SK-MEL-5 (cell line): ENCODE results near the gene TRABD. TPM values are rescaled to one million over a fixed set of nuclear protein-coding genes. Genes with fewer than 3 reads are reported as not detected.

Experiments used
- DNase-seq: peaks from one replicate; pipeline ENCODE4 v3.0.0-alpha.2; 2016; ENCODE audit warnings: low read depth, low spot score
- in situ Hi-C: cut with HindIII; loops from 2 replicates; pipeline ENCODE4 v1.10.0; 2016; ENCODE audit warnings: low sequenced_read_pairs, high pct_unique_total_duplicates, low pct_unique_long_range_greater_than_20kb
- total RNA-seq: library from RNA; depleted of rRNA; stranded (reverse); fragments of >200 nt; shearing (Covaris generic); gene quantifications from 2 replicates; pipeline ENCODE4 v1.2.3, GENCODE V29; 2014

Gene TRABD
- total RNA-seq, 1 experiment from 2014 or later: 29.6 TPM

DNA sequence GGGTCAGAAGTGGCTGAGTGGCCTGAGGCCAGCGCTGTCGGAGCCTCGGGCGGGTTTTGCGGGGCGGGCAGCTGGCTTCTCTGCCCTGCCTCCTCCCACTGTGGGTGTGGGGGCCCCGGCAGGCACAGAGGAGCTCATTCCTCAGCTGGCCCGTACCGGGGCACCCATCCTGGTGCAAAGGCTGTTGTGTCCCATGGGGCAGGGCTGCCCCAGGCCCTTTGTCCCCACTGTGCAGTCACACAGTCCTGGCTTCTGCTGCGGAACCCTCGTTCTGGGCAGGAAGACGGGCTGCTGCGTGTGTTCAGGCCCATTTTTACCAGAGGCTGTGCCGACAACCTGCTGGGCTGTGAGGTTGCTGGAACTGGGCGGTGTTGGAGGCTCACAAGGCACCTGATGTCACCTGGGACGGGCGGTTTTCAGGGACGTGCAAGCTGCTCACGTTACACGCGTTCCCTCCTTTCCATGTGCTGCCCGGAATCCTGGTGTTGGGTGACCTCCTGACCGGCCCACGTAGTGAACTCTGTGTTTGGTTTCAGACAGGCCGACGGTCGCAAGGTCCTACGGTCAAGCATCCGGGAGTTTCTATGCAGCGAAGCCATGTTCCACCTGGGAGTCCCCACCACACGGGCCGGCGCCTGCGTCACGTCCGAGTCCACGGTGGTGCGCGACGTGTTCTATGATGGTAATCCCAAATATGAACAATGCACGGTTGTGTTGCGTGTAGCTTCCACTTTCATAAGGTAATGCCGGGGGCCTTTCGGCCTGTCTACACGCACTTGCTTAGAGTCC is 20.3 kb downstream of the TRABD start:
- no peak for DNase-seq
- in situ Hi-C loops: no loop called here

DNA sequence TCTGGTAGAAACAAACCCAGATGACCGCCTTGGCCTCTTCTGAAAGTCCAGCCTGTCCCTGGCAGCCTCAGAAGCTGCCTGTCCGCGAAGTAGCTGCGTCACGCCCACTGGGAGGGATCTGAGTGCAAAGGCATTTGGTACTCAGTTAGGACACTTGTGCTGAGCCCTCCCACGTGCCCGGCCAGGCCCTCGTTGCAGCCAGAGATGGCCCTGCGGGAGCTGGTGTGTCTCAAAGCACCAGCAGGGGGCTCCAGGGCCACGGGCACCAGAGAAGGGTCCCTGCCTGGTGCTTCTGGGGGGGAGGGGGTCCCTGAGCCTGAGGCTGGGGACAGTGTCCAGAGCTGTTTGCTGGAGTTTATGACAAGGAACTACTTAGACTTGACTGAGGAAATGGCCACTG is 20.9 kb downstream of the TRABD start:
- in situ Hi-C loops: no loop called here
- DNase-seq: peak; percentile 79

DNA sequence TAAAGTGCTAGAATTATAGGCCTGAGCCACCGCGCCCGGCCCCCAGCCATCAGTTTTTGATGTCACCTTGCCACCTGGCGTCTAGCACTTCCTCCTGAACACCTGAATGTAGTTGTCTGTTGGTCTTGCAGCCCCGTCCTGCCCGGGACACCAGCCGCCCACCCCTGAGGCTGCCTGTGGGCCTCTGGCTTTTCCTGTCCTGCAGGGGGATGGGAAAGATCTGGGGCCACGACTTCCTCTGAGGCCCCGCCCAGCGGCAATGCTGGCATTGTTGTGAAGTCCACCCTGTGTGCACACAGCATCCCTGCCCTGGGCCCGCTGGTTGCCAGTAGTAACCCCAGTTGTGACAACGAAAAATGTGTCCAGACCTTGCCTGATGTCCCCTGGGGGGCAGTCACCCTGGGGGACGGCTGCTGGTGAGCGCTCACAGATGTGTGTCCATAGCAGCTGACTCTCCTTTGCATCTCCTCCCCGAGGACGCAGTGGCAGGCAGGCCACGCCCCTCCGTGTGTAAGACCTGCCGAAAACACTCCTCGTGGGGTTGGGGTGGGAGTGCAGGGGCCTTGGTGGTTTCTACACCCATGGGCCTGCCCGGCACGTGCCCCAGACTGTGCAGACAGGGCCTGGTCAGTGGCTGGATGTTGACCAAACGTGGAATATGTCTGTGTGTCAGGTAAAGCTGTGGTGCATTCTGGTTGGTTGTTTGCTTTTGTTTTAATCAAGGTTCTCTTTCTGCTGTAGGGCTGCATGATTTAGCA is 21.8 kb downstream of the TRABD start:
- no peak for DNase-seq
- in situ Hi-C loops: no loop called here

DNA sequence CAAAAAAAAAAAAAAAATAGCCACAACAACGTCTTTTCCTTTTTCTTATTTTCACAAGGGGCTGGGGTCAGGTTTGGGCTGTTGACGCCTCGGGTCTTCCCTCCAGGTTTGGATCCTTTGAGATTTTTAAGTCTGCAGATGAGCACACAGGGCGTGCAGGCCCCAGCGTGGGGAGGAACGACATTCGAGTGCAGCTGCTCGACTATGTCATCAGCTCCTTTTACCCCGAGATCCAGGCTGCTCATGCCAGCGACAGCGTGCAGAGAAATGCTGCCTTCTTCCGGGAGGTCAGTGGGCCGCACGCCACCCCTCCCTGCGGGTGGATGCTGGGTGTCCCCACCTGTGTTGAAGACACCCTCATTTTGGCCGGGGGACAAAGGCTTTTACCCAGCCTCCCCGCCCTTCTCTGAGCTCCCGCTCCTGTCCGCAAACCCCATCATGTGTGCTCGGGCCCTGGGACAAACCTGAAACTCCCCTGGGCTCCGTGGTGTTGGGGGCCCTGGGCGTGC is 22.8 kb downstream of the TRABD start:
- no peak for DNase-seq
- in situ Hi-C loops: no loop called here

DNA sequence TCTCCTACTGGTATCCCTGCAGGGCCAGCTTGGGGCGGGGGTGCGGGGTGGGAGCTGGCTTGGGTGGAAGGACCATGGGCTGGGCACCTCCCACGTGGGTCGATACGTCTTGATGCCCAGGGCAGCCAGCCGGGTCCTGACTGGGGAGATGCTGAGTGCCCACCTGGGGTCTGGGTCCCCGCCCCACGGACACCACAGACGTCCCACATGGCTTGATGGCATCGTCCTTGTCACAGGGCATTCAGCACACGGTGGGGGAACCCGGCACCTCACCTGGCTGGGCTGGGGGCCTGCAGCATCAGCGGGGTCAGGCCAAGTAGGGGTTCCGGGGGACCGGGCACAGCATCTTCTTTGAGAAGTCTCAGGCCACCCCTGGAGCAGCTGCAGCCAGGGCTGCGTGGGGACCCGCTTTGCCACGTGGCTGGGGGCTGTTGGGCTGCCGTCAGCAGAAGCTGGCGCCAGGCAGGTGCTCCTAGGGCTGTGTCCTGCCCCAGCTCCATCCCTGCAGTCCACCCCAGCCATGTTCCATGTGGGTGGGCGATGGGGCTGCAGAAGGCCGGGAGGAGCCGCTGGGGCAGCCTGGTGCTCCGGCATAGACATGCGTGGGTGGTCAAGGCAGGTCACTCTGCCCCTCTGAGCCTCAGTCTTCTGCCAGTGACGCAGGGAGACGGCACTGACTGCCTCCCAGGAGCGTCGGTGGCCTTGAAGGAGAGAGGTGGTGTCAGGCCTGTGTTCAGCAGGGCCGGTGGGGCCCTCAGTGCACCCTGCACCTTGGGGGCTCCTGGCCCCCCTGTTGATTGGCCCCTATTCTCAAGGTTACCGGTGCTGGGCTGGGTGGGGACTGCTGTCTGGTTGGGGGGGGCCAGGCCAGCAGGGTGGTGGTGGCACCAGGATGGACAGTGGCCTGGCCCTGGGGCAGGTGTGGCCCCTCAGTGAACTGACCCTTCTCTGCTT is 23.5 kb downstream of the TRABD start:
- in situ Hi-C loops: no loop called here

DNA sequence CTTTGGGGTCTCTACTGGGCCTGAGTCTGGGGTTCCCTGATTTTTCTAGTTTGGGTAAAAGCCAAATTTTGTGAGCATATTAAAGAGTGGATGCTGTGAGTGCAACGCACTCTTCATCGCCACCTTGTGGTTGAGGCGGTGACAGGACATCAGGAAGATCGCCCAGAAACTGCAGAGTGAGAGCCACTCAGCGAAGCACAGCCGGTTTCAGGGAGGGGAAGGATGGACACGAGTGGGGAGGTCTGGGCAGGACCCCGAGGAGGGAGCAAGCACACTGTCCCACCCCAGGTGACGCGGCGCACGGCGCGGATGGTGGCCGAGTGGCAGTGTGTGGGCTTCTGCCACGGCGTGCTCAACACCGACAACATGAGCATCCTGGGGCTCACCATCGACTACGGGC is 24.2 kb downstream of the TRABD start:
- in situ Hi-C loops: no loop called here
- peak; percentile 79 for DNase-seq

More for the DNA sequence above, 23.5 kb downstream of the TRABD start:
- no peak for DNase-seq

DNA sequence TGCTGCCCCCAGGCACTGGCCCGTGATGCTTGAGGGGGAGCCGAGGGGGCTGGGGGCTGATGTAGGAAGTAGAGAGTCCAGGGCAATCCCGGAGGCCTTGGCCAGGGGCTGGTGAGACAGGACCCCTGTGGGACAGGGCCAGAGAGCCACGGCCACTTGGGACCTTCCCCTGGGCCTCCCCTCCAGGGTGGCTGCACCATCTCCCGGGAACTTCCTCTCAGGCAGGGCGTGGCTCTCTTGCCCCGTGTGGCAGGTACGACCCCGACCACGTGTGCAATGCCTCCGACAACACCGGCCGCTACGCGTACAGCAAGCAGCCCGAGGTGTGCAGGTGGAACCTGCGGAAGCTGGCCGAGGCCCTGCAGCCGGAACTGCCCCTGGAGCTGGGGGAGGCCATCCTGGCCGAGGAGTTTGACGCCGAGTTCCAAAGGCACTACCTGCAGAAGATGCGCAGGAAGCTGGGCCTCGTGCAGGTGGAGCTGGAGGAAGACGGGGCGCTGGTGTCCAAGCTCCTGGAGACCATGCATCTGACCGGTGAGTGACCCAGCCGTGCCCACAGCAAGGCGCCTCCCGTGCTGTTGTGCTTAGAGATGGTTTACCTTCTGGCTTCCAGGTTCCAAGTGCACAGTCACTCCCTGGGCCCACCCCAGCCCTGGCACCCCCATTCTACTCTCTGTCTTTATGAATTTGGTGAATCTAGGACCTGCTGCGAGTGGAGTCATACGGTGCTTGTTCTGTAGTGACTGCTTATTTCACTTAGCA is 24.8 kb downstream of the TRABD start:
- no peak for DNase-seq
- in situ Hi-C loops: no loop called here

DNA sequence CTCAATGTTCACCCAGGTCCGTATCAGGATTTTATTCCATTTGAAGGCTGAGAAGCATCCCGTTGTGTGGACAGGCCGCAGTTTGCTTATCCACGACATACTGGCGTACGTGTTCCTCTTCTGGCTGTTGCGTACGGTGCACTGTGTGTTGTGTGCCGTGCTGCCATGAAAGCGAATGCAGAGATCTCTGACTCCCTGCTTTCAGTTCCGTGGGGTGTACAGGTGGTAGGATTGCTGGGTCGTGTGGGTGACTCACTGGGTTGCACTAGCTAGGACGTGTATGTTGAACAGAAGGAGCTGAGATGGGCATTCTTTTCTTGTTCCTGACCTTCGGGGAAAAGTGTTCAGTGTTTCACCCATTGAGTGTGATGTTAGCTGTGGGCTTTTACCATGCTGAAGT is 25.4 kb downstream of the TRABD start:
- DNase-seq: no peak
- in situ Hi-C loops: no loop called here

DNA sequence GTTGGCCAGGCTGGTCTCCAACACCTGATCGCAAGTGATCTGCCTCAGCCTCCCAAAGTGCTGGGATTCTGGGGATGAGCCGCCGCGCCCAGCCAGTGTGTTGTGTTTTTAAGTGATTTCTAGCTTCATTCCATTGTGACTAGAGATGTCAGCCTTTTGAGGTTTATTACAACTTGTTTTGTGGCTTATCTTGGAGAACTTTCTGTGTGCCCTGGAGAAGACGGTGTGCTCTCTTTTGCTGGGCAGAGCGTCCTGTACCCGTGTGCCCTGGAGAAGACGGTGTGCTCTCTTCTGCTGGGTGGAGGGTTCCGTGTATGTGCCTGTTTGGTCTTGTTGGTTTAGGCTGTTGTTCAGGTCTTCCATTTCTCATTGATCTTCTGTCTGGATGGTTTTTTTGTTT is 27.6 kb downstream of the TRABD start:
- no peak for DNase-seq
- in situ Hi-C loops: no loop called here

DNA sequence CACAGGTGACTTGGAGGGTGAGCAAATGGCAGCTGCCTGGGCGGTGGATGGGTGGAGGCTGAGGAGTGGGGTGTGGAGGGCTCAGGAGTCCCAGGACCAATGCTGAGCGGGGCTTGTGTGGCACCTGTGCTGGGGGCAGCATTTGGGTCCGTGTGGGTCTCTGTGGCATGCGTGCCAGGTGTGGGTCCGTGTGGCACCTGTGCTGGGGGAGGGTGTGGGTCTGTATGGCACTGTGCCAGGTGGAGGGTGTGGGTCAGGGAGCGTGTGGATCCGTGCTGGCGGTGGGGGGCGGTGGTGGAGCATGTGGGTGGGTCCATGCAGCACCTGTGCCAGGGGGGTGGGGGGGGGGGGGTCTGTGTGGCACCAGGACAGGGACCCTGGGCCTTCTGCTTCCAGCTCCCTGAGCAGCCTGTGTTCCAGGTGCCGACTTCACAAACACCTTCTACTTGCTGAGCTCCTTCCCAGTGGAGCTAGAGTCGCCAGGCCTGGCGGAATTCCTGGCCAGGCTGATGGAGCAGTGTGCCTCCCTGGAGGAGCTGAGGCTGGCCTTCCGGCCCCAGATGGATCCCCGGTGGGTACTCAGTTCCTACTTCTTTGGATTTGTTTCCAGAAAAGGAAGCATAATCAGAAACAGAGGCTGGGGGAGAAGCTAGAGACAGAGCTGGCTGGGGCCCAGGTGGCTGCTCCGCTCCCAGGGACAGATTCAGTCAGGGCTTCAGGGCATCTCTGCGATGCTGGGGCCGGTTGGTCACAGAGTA is 29.8 kb downstream of the TRABD start:
- no peak for DNase-seq

DNA sequence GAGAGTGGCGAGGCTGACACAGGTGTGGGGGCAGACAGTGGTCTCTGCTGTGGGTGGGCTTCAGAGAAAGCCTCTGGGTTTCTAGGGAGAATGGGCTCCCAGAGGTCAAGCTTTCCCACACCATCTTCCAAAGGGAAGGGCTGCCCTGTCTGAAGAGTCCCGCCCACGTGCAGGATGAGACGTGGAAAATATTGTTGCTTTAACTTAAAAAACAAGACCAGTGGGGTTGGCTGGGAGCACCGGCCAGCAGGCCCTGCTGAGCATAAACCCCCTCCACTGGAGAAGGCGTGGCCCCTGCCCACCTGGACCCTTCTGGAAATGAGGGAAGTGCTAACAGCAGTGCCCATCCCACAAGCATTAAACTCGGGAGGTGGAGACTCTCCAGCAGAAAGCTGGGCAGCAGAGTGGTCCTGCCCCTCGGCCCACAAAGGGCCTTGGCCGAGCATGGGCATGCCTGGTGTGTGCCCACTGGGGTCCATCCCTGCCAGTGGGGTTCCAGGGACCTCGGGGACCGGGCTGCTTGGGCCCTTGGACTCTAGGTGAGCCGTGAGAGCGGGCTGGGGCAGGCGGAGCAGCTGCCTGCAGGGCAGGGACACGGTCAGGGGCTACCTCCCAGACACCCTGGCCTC is 30.5 kb downstream of the TRABD start:
- in situ Hi-C loops: no loop called here

More for the DNA sequence above, 29.8 kb downstream of the TRABD start:
- in situ Hi-C loops: no loop called here

DNA sequence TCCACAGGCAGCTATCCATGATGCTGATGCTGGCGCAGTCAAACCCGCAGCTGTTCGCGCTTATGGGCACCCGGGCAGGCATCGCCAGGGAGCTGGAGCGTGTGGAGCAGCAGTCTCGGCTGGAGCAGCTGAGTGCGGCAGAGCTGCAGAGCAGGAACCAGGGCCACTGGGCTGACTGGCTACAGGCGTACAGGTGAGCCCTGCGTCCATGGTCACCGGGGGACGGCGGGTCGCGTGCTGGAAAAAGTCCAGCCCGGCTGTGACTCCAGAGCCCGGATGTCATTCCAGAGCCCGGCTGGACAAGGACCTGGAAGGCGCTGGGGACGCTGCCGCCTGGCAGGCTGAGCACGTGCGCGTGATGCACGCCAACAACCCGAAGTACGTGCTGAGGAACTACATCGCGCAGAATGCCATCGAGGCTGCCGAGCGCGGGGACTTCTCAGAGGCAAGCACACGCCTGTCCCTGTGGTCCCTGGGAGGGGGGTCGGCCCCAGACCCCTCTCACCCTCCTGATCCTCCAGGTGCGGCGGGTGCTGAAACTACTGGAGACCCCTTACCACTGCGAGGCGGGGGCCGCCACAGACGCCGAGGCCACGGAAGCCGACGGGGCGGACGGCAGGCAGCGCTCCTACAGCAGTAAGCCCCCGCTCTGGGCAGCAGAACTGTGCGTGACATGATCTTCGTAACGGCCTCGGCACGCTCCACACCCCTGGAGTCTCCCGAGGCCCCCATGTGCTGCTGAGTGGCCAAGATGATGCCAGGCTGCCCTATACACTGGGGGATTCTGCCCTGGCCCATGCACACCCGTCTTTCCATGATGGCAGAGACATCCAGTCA is 31.2 kb downstream of the TRABD start:
- DNase-seq: no peak
- in situ Hi-C loops: no loop called here

More for the DNA sequence above, 30.5 kb downstream of the TRABD start:
- no peak for DNase-seq

DNA sequence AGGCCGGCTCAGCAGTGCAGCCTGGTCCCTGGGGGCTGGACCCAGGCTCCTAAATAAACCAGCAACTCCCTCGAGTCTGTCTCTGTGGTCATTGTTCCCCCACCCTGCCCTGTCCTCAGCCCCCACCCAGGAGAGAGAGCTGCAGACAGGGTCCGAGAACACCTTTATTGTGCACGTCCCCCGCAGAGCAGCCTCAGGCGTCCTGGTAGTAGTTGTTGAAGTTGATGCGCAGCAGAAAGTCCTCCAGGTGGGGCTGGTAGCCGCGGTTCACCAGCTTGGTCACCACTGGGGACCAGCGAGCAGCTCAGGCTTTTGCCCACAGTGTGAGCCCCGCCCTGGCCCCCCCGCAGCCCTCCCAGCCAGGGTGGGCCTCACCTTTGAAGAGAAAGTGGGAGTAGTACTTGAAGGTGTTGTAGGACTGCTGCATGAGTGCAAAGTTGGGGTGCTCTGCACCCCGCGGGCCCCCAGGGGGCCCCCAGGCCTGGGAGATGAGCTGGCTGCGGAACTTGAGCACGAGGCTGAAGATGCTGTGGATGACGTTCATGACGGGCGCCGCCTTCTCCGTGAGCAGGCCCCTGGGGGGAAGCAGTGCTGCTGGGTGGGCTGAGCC is 31.9 kb downstream of the TRABD start:
- in situ Hi-C loops: no loop called here
- DNase-seq: no peak

DNA sequence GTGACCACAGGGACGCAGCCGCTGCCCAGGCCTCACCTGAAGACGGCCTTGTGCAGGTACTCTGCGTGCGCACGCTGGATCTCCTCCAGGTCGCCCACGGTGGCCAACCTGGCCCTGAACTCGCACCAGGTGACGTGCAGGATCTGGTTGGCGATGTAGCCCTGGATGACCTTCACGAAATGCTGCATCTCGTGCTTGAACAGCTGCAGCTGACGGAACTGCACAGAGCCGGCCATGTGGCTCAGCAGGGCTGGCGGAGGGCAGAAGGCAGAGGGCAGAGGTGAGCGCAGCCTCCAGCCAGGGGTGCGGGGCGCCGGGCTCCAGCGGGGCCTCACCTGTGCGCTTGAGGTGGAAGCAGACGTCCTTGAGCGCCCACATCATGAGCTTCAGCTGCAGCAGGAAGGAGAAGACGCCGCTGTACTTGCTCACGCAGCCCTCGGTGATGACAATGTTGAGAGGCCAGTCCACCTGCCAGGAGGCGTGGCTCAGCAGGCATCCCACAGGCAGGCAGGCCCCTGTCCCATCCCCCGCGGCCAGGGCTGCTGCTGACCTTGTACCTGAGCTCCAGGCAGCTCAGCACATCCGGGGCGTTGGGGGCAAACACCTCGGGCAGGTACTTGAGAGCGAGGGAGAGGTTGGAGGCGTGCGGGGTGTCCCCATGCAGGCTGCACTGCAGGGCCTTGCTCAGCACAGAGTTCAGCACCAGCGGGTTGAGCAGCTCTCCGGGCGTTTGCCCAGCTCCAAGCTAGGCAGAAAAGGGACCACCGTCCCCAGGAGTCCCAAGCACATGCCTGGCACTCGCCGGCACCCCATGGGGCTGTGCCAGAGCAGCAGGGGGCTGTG is 32.7 kb downstream of the TRABD start:
- in situ Hi-C loops: no loop called here
- no peak for DNase-seq
